HEK293T (cell line): ENCODE results near the gene GRAMD1A.

Experiments
- CTCF ChIA-PET: fragments of 350-600 bp; formaldehyde crosslinking; extraction: SDS; loops from one replicate; lab custom pipeline; 2021; ENCODE audit warnings: antibody characterized with exemption, inconsistent platforms; lab: Yijun Ruan, JAX
- POLR2A ChIA-PET: fragments of 350-600 bp; formaldehyde crosslinking; extraction: SDS; loops from one replicate; lab custom pipeline; 2020; ENCODE audit warnings: antibody characterized with exemption, inconsistent platforms; lab: Yijun Ruan, JAX
- DNase-seq: peaks from one replicate; pipeline ENCODE4 v3.0.0; 2012; ENCODE audit warnings: mixed read lengths; ENCODE audit errors: extremely low spot score
- ARNT ChIP-seq: fragments of 450-650 bp; IDR thresholded peaks from 2 replicates; pipeline ENCODE4 v1.6.1; 2017; ENCODE audit warnings: mild to moderate bottlenecking
- BHLHE40 ChIP-seq: fragments of 450-650 bp; IDR thresholded peaks from 2 replicates; pipeline ENCODE4 v1.6.1; 2016; ENCODE audit warnings: mild to moderate bottlenecking, moderate library complexity, borderline replicate concordance
- CTBP1 ChIP-seq: fragments of 450-650 bp; IDR thresholded peaks from 2 replicates; pipeline ENCODE4 v1.6.1; 2016; ENCODE audit warnings: borderline replicate concordance
- ELF4 ChIP-seq: fragments of 450-650 bp; IDR thresholded peaks from 2 replicates; pipeline ENCODE4 v1.6.1; 2017; ENCODE audit warnings: antibody characterized with exemption
- FOXA1 ChIP-seq: fragments of 450-650 bp; IDR thresholded peaks from 2 replicates; pipeline ENCODE4 v1.6.1; 2016; ENCODE audit warnings: mild to moderate bottlenecking
- FOXK2 ChIP-seq: fragments of 450-650 bp; IDR thresholded peaks from 2 replicates; pipeline ENCODE4 v1.6.1; 2016; ENCODE audit warnings: mild to moderate bottlenecking
- FOXM1 ChIP-seq: fragments of 450-650 bp; IDR thresholded peaks from 2 replicates; pipeline ENCODE4 v1.6.1; 2017; ENCODE audit warnings: mild to moderate bottlenecking, borderline replicate concordance
- HDGF ChIP-seq: fragments of 450-650 bp; IDR thresholded peaks from 2 replicates; pipeline ENCODE4 v1.6.1; 2017; ENCODE audit warnings: antibody characterized with exemption, borderline replicate concordance
- L3MBTL2 ChIP-seq: fragments of 450-650 bp; conservative IDR thresholded peaks from 2 replicates; pipeline ENCODE4 v1.6.1; 2016; ENCODE audit warnings: mild to moderate bottlenecking
- LEF1 ChIP-seq: fragments of 450-650 bp; IDR thresholded peaks from 2 replicates; pipeline ENCODE4 v1.6.1; 2017; ENCODE audit warnings: mild to moderate bottlenecking, borderline replicate concordance
- NFRKB ChIP-seq: fragments of 450-650 bp; IDR thresholded peaks from 2 replicates; pipeline ENCODE4 v1.6.1; 2016; ENCODE audit warnings: mild to moderate bottlenecking, moderate library complexity
- PKNOX1 ChIP-seq: fragments of 450-650 bp; IDR thresholded peaks from 2 replicates; pipeline ENCODE4 v1.6.1; 2016
- SP1 ChIP-seq: fragments of 450-650 bp; IDR thresholded peaks from 2 replicates; pipeline ENCODE4 v1.6.1; 2017
- SUZ12 ChIP-seq: fragments of 450-650 bp; IDR thresholded peaks from 2 replicates; pipeline ENCODE4 v1.6.1; 2016; ENCODE audit warnings: mild to moderate bottlenecking
- TARDBP ChIP-seq: fragments of 450-650 bp; IDR thresholded peaks from 2 replicates; pipeline ENCODE4 v1.6.1; 2016
- ZNF384 ChIP-seq: fragments of 450-650 bp; IDR thresholded peaks from 2 replicates; pipeline ENCODE4 v1.6.1; 2016

The GRAMD1A gene

GRCh38 chr19:35008891-35009341, 8.8 kb downstream of the GRAMD1A start:
- ChIA-PET POLR2A (interaction anchor here (1.7 kb wide), 1 partner anchor 9 kb away, joined by 5 read pairs; the partner anchor contains the start of gene GRAMD1A), CTCF (no interaction called here)
- no peak for DNase-seq
- TF ChIP-seq LEF1 (no peak), BHLHE40 (no peak), FOXK2 (no peak), L3MBTL2 (no peak), SP1 (no peak), ELF4 (no peak), FOXM1 (no peak), SUZ12 (no peak), CTBP1 (no peak), TARDBP (no peak), HDGF (no peak), ZNF384 (no peak), FOXA1 (no peak), PKNOX1 (no peak)

- TF ChIP-seq BHLHE40: no peak
- TF ChIP-seq LEF1: no peak
- TF ChIP-seq CTBP1: no peak
- TF ChIP-seq PKNOX1: no peak
- no peak for TF ChIP-seq FOXA1
- no peak for TF ChIP-seq ELF4
- no peak for TF ChIP-seq FOXK2
- no peak for TF ChIP-seq SP1
- no peak for TF ChIP-seq ZNF384
- TF ChIP-seq ARNT: no peak
- TF ChIP-seq HDGF: no peak
- no peak for TF ChIP-seq L3MBTL2
- POLR2A ChIA-PET: interaction anchor here (1.7 kb wide), 1 partner anchor 10 kb away, joined by 5 read pairs; the partner anchor contains the start of gene GRAMD1A
- DNase-seq: no peak
- CTCF ChIA-PET: no interaction called here
Measured at GRCh38 chr19:35009424-35010415, 9.6 kb downstream of the GRAMD1A start.

GRCh38 chr19:35011091-35011689, 11.1 kb downstream of the GRAMD1A start:
- TF ChIP-seq CTBP1 (no peak), L3MBTL2 (no peak), ARNT (no peak), ELF4 (no peak), FOXK2 (no peak), FOXM1 (no peak), NFRKB (no peak), LEF1 (no peak)
- DNase-seq: no peak
- ChIA-PET POLR2A (interaction anchor here (1.2 kb wide), 1 partner anchor 11 kb away, joined by 3 read pairs; the partner anchor contains the start of gene GRAMD1A), CTCF (interaction anchor here (0.6 kb wide), 1 partner anchor 38 kb away, joined by 3 read pairs; no protein-coding TSS in a partner anchor)

GRCh38 chr19:35011737-35012682, 11.9 kb downstream of the GRAMD1A start:
- ChIA-PET CTCF (interaction anchor here (0.6 kb wide), 1 partner anchor 39 kb away, joined by 3 read pairs; no protein-coding TSS in a partner anchor), POLR2A (interaction anchor here (1.2 kb wide), 1 partner anchor 12 kb away, joined by 3 read pairs; the partner anchor contains the start of gene GRAMD1A)
- TF ChIP-seq L3MBTL2 (no peak), SUZ12 (no peak), NFRKB (no peak), TARDBP (no peak), ELF4 (no peak), HDGF (no peak), PKNOX1 (no peak), SP1 (no peak), ZNF384 (no peak), FOXM1 (no peak), BHLHE40 (no peak), FOXA1 (no peak), LEF1 (no peak), FOXK2 (no peak)
- no peak for DNase-seq
